Body of pancreas (tissue), 4 donors: Measurements from ENCODE around the gene IPO4. TPM values are rescaled to one million over a fixed set of nuclear protein-coding genes. Genes with fewer than 3 reads are reported as not detected.

Source experiments
- ATAC-seq: fragments of 150-250 bp; one replicate; pipeline ENCODE4 v1.9.1; 2016
- DNase-seq, 4 donors: peaks; one replicate each; pipeline ENCODE4 v3.0.0-alpha.2; 2019
- H3K27ac ChIP-seq, 4 donors: fragments of 200-600 bp; sonication (generic); 1 replicate in 3 of 4; 2 replicates in 1 of 4; pipeline versions ENCODE4 v1.5.1 to v1.6.1; 2016 to 2019; ENCODE audit warnings: mild to moderate bottlenecking in 1 of 4, mixed read lengths in 1 of 4, moderate library complexity in 1 of 4
- H3K27me3 ChIP-seq, 2 donors: fragments of 200-600 bp; sonication (generic); one replicate each; pipeline ENCODE4 v1.6.0; 2016; ENCODE audit warnings: mild to moderate bottlenecking in 1 of 2
- H3K36me3 ChIP-seq, 2 donors: fragments of 200-600 bp; sonication (generic); replicated peaks in 1 of 2; 2 replicates each; pipeline ENCODE4 v1.5.1; 2016; ENCODE audit warnings: low read depth in 2 of 2; ENCODE audit not compliant: insufficient read depth in 1 of 2
- H3K4me1 ChIP-seq: fragments of 200-600 bp; sonication (generic); one replicate; pipeline ENCODE4 v1.6.0; 2016
- H3K4me3 ChIP-seq, 2 donors: fragments of 200-600 bp; sonication (generic); 1 replicate in 1 of 2; 2 replicates in 1 of 2; pipeline ENCODE4 v1.5.1; 2016 to 2019
- H3K9me3 ChIP-seq, 3 donors: fragments of 200-600 bp; sonication (generic); 1 replicate in 2 of 3; 2 replicates in 1 of 3; pipeline ENCODE4 v1.5.1; 2016
- CTCF ChIP-seq, 7 experiments: fragments of 450-650 bp in 4 of 7; fragments of 200-600 bp in 3 of 7; sonication (generic) in 3 of 7; IDR thresholded peaks; one replicate each; pipeline ENCODE4 v1.5.1; 2016 to 2019; ENCODE audit warnings: antibody characterized with exemption in 7 of 7
- POLR2A ChIP-seq, 3 donors: fragments of 450-650 bp; IDR thresholded peaks; one replicate each; pipeline ENCODE4 v1.6.1; 2016; ENCODE audit warnings: antibody characterized with exemption in 3 of 3, mild to moderate bottlenecking in 2 of 3
- WGBS, 2 donors: methylation state at CpG; one replicate each; pipeline ENCODE4 v1.1.5; 2017; 5-methylcytosine and 5-hydroxymethylcytosine counted together
- intact Hi-C: fragments of 100-400 bp; cut with DNase I; formaldehyde crosslinking; loops from one replicate; pipeline ENCODE4 v1.15.1; 2023
- total RNA-seq, 2 donors: library from RNA; depleted of rRNA; stranded (reverse); fragments of >200 nt; gene quantifications; one replicate each; pipeline ENCODE4 v1.1.0, GENCODE V29; 2016

The IPO4 gene
- total RNA-seq, 2 donors from 2014 or later = 30.4 to 73.5 TPM

GRCh38 chr14:24146978-24147760 lies 41.4 kb downstream of the IPO4 start, which contains the start of gene RNF31:
Gene RNF31, plus strand, starts transcription at chr14:24147498. Its CDS starts 201 bp downstream, at chr14:24147699.
- Histone ChIP-seq H3K9me3 (no peaks in the 10 kb centered on the region), H3K4me1 (peaks cover 41% of the 10 kb centered on the region), H3K27ac (peak within 1 kb of the TSS; percentile 78 to 93 (median 84)), H3K4me3 (peak within 1 kb of the TSS; percentile 87 to 96), H3K36me3 (peaks cover 0 to 16% of the 10 kb centered on the region in 2 donors), H3K27me3 (no peaks in the 10 kb centered on the region)
- ATAC-seq (peak; percentile 93), DNase-seq (peak; percentile 98 to 99 (median 98))
- intact Hi-C loops = no loop called here
- 0 to 2% methylated on average over 33 to 44 of the region's 57 CpGs for WGBS, 2 donors
- TF ChIP-seq CTCF (IDR thresholded peaks at IDR 0.05) (peak in 1 of 7 experiments; percentile 3), POLR2A (IDR thresholded peaks at IDR 0.05) (peak in 2 of 3 donors; percentile 67 to 76)

GRCh38 chr14:24146453-24146977 lies 42.1 kb downstream of the IPO4 start, which contains the start of gene PSME2:
Gene PSME2, minus strand, starts transcription at chr14:24146610. Its CDS starts 29 bp downstream, at chr14:24146581.
- WGBS, 2 donors = 0% methylated on average over 20 to 25 of the region's 25 CpGs
- Histone ChIP-seq H3K9me3 (no peaks in the 10 kb centered on the region), H3K27me3 (no peaks in the 10 kb centered on the region), H3K4me1 (peaks cover 45% of the 10 kb centered on the region), H3K36me3 (peaks cover 0 to 13% of the 10 kb centered on the region in 2 donors), H3K27ac (peak within 1 kb of the TSS; percentile 78 to 93 (median 84)), H3K4me3 (peak within 1 kb of the TSS; percentile 87 to 96)
- peak; percentile 76 for ATAC-seq
- DNase-seq = peak; percentile 94 to 98 (median 97)
- intact Hi-C loops = no loop called here
- TF ChIP-seq POLR2A (IDR thresholded peaks at IDR 0.05) = peak in 2 of 3 donors; percentile 10 to 30
- peak in 3 of 7 experiments; percentile 4 to 26 (median 16) for TF ChIP-seq CTCF (IDR thresholded peaks at IDR 0.05)

GRCh38 chr14:24145690-24146452 lies 42.7 kb downstream of the IPO4 start:
- Histone ChIP-seq H3K36me3 (peaks cover 0 to 8% of the 10 kb centered on the region in 2 donors), H3K4me1 (peaks cover 45% of the 10 kb centered on the region), H3K27ac (peak overlapping the region; percentile 78 to 93 (median 84)), H3K27me3 (no peaks in the 10 kb centered on the region), H3K4me3 (peak overlapping the region; percentile 87 to 96), H3K9me3 (no peaks in the 10 kb centered on the region)
- intact Hi-C loops = no loop called here
- 1 to 2% methylated on average over 8 to 9 of the region's 9 CpGs for WGBS, 2 donors
- no peak for TF ChIP-seq CTCF (IDR thresholded peaks at IDR 0.05)
- TF ChIP-seq POLR2A (IDR thresholded peaks at IDR 0.05) = no peak
- ATAC-seq (no peak), DNase-seq (no peak)

- Histone ChIP-seq H3K4me1 (peaks cover 45% of the 10 kb centered on the region), H3K36me3 (peaks cover 0 to 6% of the 10 kb centered on the region in 2 donors), H3K27ac (peak overlapping the region in 3 of 4 donors; percentile 78 to 87 (median 82)), H3K4me3 (no peak overlapping the region), H3K27me3 (no peaks in the 10 kb centered on the region), H3K9me3 (no peaks in the 10 kb centered on the region)
- ATAC-seq = no peak
- intact Hi-C loops = no loop called here
- no peak for TF ChIP-seq CTCF (IDR thresholded peaks at IDR 0.05)
- no peak for TF ChIP-seq POLR2A (IDR thresholded peaks at IDR 0.05)
- 83 to 89% methylated on average over 2 of the region's 2 CpGs for WGBS, 2 donors
- no peak for DNase-seq
Measured at GRCh38 chr14:24145219-24145618, 43.4 kb downstream of the IPO4 start.
